HG03139 (cell line): ENCODE data around the gene GALNT9.

Source experiments
- ATAC-seq: cut with Tn5 transposase; IDR thresholded peaks from one replicate; pipeline ENCODE4 v1.9.1; 2021; ENCODE audit not compliant: unreplicated experiment

Gene GALNT9

GRCh38 chr12:132161796-132162507 lies 167.4 kb downstream of the GALNT9 start:
- no peak for ATAC-seq

- no peak for ATAC-seq
Observed at GRCh38 chr12:132161036-132161781, 168.2 kb downstream of the GALNT9 start.

- ATAC-seq, result no peak
Observed at GRCh38 chr12:132160601-132161035, 168.8 kb downstream of the GALNT9 start.

- no peak for ATAC-seq
Observed at GRCh38 chr12:132160016-132160415, 169.4 kb downstream of the GALNT9 start.

- no peak for ATAC-seq
Observed at GRCh38 chr12:132159555-132160003, 169.8 kb downstream of the GALNT9 start.

GRCh38 chr12:132158677-132159554 lies 170.5 kb downstream of the GALNT9 start:
- ATAC-seq, result no peak

- no peak for ATAC-seq
Observed at GRCh38 chr12:132157733-132158409, 171.5 kb downstream of the GALNT9 start.

- ATAC-seq, result no peak
Observed at GRCh38 chr12:132156573-132157325, 172.6 kb downstream of the GALNT9 start.

- no peak for ATAC-seq
Observed at GRCh38 chr12:132155771-132156572, 173.4 kb downstream of the GALNT9 start.

- no peak for ATAC-seq
Observed at GRCh38 chr12:132154941-132155770, 174.2 kb downstream of the GALNT9 start.

GRCh38 chr12:132154341-132154761 lies 175.0 kb downstream of the GALNT9 start:
- peak; percentile 5 for ATAC-seq

- peak; percentile 82 for ATAC-seq
Observed at GRCh38 chr12:132153501-132154340, 175.7 kb downstream of the GALNT9 start.

- ATAC-seq, result no peak
Observed at GRCh38 chr12:132152953-132153352, 176.4 kb downstream of the GALNT9 start.

- ATAC-seq, result no peak
Observed at GRCh38 chr12:132152411-132152821, 177.0 kb downstream of the GALNT9 start.

- no peak for ATAC-seq
Observed at GRCh38 chr12:132151766-132152410, 177.5 kb downstream of the GALNT9 start.

GRCh38 chr12:132151145-132151765 lies 178.1 kb downstream of the GALNT9 start:
- ATAC-seq, result no peak
